Cardiac septum (tissue), 1 donor: ENCODE results near the gene PCDHGB7. TPM values are rescaled to one million over a fixed set of nuclear protein-coding genes. Genes with fewer than 3 reads are reported as not detected.
"Not testable (repeated sequence)": the region's sequence is repeated elsewhere in the genome, so short reads cannot be mapped to it uniquely, and the experiment has no call there.

Experiments used
- DNase-seq: peaks from one replicate; pipeline ENCODE4 v3.0.0-alpha.2; 2020; ENCODE audit warnings: low spot score
- intact Hi-C: fragments of 100-400 bp; cut with DNase I; formaldehyde crosslinking; loops from one replicate; pipeline ENCODE4 v1.14.0; 2022
- total RNA-seq: library from RNA; stranded (reverse); fragmentation: NEBNext Ultra II Directional; extraction: Animal tissue kit (Norgen Biotek cat#: 25700); gene quantifications from one replicate; pipeline ENCODE4 v1.2.1, GENCODE V29; 2021
- donor health status: DM: no; HTN: no; CAD: no.

Gene PCDHGB7
- total RNA-seq, 1 donor from 2014 or later: 16.4 TPM

GRCh38 chr5:141420855-141421488, 3.5 kb downstream of the PCDHGB7 start, which contains the start of gene PCDHGA11:
Gene PCDHGA11 (plus strand): TSS chr5:141421051. CDS start chr5:141421228, 177 bp downstream.
- DNase-seq: no peak
- intact Hi-C loops: no loop called here

DNA sequence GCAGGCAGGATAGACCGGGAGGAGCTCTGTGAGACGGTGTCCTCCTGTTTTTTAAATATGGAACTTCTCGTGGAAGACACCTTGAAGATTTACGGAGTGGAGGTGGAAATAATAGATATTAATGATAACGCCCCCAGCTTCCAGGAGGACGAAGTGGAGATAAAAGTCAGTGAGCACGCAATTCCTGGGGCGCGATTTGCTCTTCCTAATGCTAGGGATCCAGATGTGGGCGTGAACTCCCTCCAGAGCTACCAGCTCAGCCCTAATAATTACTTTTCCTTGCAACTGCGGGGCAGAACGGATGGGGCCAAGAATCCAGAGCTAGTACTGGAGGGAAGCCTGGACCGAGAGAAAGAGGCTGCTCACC, 4.0 kb downstream of the PCDHGB7 start:
- intact Hi-C loops: no loop called here
- no peak for DNase-seq

- intact Hi-C loops: no loop called here
- no peak for DNase-seq
Observed at GRCh38 chr5:141422742-141423291, 5.3 kb downstream of the PCDHGB7 start.

DNA sequence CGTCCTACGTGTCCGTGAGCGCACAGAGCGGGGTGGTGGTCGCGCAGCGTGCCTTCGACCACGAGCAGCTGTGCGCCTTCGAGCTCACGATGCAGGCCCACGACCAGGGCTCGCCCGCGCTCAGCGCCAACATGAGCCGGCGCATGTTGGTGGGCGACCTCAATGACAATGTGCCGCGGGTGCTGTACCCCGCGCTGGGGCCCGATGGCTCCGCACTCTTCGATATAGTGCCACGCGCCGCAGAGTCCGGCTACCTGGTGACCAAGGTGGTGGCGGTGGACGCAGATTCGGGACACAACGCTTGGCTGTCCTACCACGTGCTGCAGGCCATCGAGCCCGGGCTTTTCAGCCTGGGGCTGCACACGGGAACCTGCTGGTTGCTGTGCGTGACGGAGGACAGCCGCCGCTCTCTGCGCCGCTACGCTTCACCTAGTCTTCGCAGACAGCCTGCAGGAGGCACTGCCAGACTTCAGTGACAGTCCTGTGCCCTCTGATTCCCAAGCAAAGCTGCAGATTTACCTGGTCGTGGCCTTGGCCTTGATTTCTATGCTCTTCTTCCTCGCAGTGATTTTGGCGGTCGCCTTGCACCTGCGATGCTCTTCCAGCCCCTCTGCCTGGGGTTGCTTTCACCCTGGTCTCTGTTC, 10.4 kb downstream of the PCDHGB7 start:
- intact Hi-C loops: no loop called here
- no peak for DNase-seq

GRCh38 chr5:141430332-141431113, 13.0 kb downstream of the PCDHGB7 start, which contains the start of gene PCDHGA12:
Gene PCDHGA12 (plus strand): TSS chr5:141430507. CDS start chr5:141430760, 253 bp downstream.
- no peak for DNase-seq
- intact Hi-C loops: loop anchor here (5.0 kb wide), 1 partner anchor 92 kb away; no protein-coding TSS in a partner anchor

- intact Hi-C loops: loop anchor here (5.0 kb wide), 1 partner anchor 91 kb away; no protein-coding TSS in a partner anchor
- DNase-seq: no peak
Observed at GRCh38 chr5:141431286-141431685, 13.8 kb downstream of the PCDHGB7 start.

DNA sequence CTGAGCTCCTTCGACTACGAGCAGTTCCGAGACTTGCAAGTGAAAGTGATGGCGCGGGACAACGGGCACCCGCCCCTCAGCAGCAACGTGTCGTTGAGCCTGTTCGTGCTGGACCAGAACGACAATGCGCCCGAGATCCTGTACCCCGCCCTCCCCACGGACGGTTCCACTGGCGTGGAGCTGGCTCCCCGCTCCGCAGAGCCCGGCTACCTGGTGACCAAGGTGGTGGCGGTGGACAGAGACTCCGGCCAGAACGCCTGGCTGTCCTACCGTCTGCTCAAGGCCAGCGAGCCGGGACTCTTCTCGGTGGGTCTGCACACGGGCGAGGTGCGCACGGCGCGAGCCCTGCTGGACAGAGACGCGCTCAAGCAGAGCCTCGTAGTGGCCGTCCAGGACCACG, 14.8 kb downstream of the PCDHGB7 start:
- intact Hi-C loops: loop anchor here (5.0 kb wide), 1 partner anchor 90 kb away; no protein-coding TSS in a partner anchor
- not testable (repeated sequence) for DNase-seq

- intact Hi-C loops: loop anchor here (5.0 kb wide), 1 partner anchor 90 kb away; no protein-coding TSS in a partner anchor
- DNase-seq: not testable (repeated sequence)
Observed at GRCh38 chr5:141432726-141433125, 15.2 kb downstream of the PCDHGB7 start.

DNA sequence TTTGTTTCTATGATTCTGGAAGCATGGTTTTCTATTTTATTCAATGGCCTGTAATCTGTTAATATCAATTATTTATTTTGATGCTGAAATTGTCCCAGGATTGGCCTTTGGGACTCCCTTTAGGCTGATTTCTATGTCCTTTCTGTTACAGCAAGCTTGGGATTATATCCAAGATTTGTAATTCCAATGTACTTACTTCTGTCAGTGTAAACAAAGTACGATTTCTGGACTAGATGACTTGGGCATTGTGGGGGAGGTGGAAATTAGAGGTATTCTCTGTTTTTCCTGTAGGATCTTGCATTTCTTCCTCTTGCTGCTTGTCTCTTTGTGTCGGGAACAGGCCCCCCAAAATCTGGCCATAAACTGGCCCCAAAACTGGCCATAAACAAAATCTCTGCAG, 16.5 kb downstream of the PCDHGB7 start:
- intact Hi-C loops: loop anchor here (5.0 kb wide), 1 partner anchor 88 kb away; no protein-coding TSS in a partner anchor
- no peak for DNase-seq

DNA sequence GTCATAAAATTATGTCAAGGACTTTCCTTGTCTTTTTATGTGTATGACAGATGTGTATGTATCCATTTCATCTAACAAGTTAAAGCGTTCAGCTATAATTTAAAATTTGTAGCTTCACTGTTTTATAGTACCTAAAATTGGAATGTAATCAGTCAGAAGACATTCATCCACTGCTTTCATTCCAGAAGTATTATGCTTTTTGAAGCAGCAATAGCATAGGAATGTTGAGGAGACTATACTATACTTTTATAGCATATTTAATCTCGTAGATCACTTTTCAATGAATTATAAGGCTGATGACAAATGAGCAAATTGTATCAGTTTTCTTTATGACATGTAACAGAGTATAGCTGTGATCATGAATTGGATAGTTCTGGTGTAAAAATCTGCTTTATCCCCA, 19.7 kb downstream of the PCDHGB7 start:
- DNase-seq: no peak
- intact Hi-C loops: no loop called here

DNA sequence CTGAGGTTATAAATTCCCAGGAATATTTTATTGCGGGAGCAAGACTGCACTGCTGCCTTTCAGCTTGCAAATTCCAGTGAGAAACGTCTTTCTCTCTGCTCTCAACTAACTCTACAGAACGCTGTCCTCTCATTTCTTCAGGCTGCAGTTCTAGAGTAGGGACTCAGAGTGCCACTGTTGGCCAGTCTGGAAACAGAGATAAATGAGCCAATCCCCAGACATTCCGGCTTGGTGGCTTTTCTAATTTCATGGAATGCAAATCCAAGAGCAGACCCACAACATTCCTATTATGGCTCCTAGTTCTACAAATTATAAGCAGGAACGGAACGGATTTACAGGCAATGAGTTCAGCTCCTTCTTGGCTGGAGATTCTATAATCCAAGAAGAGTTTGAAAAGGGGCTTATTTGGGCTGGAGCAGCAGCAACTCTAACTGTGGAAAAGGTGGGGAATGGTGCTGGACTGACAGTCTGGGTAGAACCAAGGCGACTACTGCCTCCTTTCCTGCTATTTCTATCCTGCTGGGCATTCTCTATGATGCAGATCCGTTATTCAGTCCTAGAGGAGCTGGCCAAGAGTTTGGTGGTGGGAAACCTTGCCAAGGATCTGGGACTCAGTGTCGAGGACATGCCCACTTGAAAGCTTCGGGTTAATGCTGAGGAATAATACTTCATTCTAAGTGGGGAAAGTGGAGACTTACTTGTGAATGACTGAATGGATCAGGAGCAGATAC, 22.1 kb downstream of the PCDHGB7 start:
- DNase-seq: no peak
- intact Hi-C loops: loop anchor here (5.0 kb wide), 1 partner anchor 38 kb away; the partner anchor contains the start of gene PCDHGC3

DNA sequence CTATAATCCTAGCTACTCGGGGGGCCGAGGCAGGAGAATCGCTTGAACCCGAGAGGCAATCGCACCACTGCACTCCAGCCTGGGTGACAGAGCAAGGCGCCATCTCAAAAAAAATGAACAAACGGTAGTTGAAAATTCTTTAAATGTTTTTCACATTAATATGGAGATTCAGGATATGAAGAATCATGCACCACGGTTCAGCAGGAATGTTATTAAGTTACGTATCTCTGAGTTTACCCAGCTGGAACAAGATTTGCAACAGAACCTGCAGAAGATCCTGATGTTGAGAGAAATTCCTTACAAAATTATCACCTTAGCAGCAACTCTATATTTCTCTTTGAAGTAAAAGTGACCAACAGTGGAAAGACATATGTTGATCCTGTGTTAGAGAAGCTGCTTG, 22.9 kb downstream of the PCDHGB7 start:
- intact Hi-C loops: loop anchor here (5.0 kb wide), 1 partner anchor 37 kb away; the partner anchor contains the start of gene PCDHGC3
- no peak for DNase-seq

DNA sequence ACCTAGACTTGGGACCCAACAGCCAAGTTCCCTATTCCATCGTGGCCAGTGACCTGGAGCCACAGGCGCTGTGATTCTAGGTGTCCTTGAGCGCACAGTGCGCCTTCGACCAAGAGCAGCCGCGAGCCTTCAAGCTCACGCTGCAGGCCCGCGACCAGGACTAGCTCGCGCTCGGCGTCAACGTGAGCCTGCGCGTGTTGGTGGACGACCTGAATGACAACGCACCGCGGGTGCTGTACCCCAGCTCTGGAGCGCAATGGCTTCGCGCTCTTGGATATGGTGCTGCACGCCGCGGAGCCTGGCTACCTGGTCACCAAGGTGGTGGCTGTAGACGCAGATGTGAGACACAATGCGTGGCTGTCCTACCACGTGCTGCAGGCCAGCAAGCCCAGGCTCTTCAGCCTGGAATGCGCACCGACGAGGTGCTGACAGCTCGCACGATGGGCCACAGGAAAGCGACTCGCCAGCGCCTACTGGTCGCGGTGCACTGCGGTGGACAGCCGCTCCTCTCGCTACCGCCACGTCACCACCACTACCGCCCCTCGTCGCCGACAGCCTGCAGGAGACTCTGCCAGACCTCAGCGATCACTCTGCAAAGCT, 24.2 kb downstream of the PCDHGB7 start:
- no peak for DNase-seq
- intact Hi-C loops: loop anchor here (5.0 kb wide), 1 partner anchor 36 kb away; the partner anchor contains the start of gene PCDHGC3

- DNase-seq: no peak
- intact Hi-C loops: no loop called here
Observed at GRCh38 chr5:141465351-141465750, 47.9 kb downstream of the PCDHGB7 start.

Other genes starting within 250 kb of the PCDHGB7 start
- gene PCDHB7, start 245.0 kb upstream of the PCDHGB7 start, total RNA-seq: 0.67 TPM
- gene PCDHB8, start 239.9 kb upstream of the PCDHGB7 start, total RNA-seq: 2.3 TPM
- 2.2 TPM for gene PCDHB16, start 235.3 kb upstream of the PCDHGB7 start, total RNA-seq
- gene PCDHB9, start 230.5 kb upstream of the PCDHGB7 start, total RNA-seq: 1.3 TPM
- gene PCDHB10, start 225.3 kb upstream of the PCDHGB7 start, total RNA-seq: 0.94 TPM
- 1.9 TPM for gene PCDHB11, start 218.1 kb upstream of the PCDHGB7 start, total RNA-seq
- gene PCDHB12, start 209.0 kb upstream of the PCDHGB7 start, total RNA-seq: 1.1 TPM
- gene PCDHB13, start 203.8 kb upstream of the PCDHGB7 start, total RNA-seq: 4.8 TPM
- gene PCDHB14, start 194.3 kb upstream of the PCDHGB7 start, total RNA-seq: 4.4 TPM
- 9.9 TPM for gene PCDHB15, start 172.3 kb upstream of the PCDHGB7 start, total RNA-seq
- gene SLC25A2, start 113.6 kb upstream of the PCDHGB7 start, total RNA-seq: not detected
- gene TAF7, start 96.9 kb upstream of the PCDHGB7 start, total RNA-seq: 116 TPM
- 4.6 TPM for gene PCDHGA1, start 87.2 kb upstream of the PCDHGB7 start, total RNA-seq
- 17.3 TPM for gene PCDHGA2, start 78.9 kb upstream of the PCDHGB7 start, total RNA-seq
- 22.9 TPM for gene PCDHGA3, start 73.8 kb upstream of the PCDHGB7 start, total RNA-seq
- 12.6 TPM for gene PCDHGB1, start 67.6 kb upstream of the PCDHGB7 start, total RNA-seq
- gene PCDHGA4, start 62.7 kb upstream of the PCDHGB7 start, total RNA-seq: 15.6 TPM
- 16.2 TPM for gene PCDHGB2, start 57.7 kb upstream of the PCDHGB7 start, total RNA-seq
- 9.7 TPM for gene PCDHGA5, start 53.5 kb upstream of the PCDHGB7 start, total RNA-seq
- gene PCDHGB3, start 47.4 kb upstream of the PCDHGB7 start, total RNA-seq: 14.2 TPM
- gene PCDHGA6, start 43.8 kb upstream of the PCDHGB7 start, total RNA-seq: 11.5 TPM
- gene PCDHGA7, start 34.9 kb upstream of the PCDHGB7 start, total RNA-seq: 11.8 TPM
- 12.5 TPM for gene PCDHGB4, start 30.0 kb upstream of the PCDHGB7 start, total RNA-seq
- gene PCDHGA8, start 25.0 kb upstream of the PCDHGB7 start, total RNA-seq: 14.0 TPM
- 13.9 TPM for gene PCDHGB5, start 19.7 kb upstream of the PCDHGB7 start, total RNA-seq
- 9.6 TPM for gene PCDHGA9, start 14.9 kb upstream of the PCDHGB7 start, total RNA-seq
- 11.9 TPM for gene PCDHGB6, start 9.7 kb upstream of the PCDHGB7 start, total RNA-seq
- 11.0 TPM for gene PCDHGA10, start 4.7 kb upstream of the PCDHGB7 start, total RNA-seq
- 9.6 TPM for gene PCDHGA11, start 3.4 kb downstream of the PCDHGB7 start, total RNA-seq
- gene PCDHGA12, start 12.8 kb downstream of the PCDHGB7 start, total RNA-seq: 10.3 TPM
- gene PCDHGC3, start 58.3 kb downstream of the PCDHGB7 start, total RNA-seq: 16.9 TPM
- gene PCDHGC4, start 67.4 kb downstream of the PCDHGB7 start, total RNA-seq: 5.8 TPM
- 6.1 TPM for gene PCDHGC5, start 71.4 kb downstream of the PCDHGB7 start, total RNA-seq
- gene DIAPH1, start 201.3 kb downstream of the PCDHGB7 start, total RNA-seq: 77.7 TPM
- gene HDAC3, start 219.2 kb downstream of the PCDHGB7 start, total RNA-seq: 34.1 TPM
- gene RELL2, start 219.3 kb downstream of the PCDHGB7 start, total RNA-seq: 0.70 TPM
- gene FCHSD1, start 233.7 kb downstream of the PCDHGB7 start, total RNA-seq: 4.1 TPM